GM12891 (cell line): ENCODE results near the gene DNAH10.

Experiments used
- POLR2A ChIP-seq: IDR thresholded peaks from 2 replicates; pipeline ENCODE4 v1.6.1; 2011; ENCODE audit warnings: low read depth, low read length, control low read depth
- POLR2AphosphoS5 ChIP-seq: IDR thresholded peaks from 2 replicates; pipeline ENCODE4 v1.6.1; 2011; ENCODE audit warnings: low read depth, low read length, control low read depth

DNA sequence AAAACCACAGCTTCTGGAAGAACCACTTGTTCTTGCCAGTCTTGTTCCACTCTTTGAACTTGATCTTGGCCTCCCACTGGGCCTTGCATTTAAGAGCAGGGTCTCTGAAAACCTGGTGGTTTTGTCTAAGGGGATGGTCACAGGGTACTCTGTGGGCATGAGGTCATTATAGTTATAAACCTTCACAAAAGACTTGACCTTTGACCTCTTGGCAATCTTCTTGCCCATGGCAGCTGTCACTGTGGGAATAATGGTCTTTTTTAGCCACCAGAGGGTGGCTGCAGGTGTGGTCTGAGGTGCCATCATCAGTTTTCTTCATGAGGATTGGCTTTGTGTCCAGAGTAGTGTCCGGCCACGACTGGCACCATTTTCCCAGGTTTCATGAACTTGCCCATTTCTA is 40.9 kb upstream of the DNAH10 start:
- no peak for TF ChIP-seq POLR2AphosphoS5
- TF ChIP-seq POLR2A, result no peak
